HEK293 (cell line): ENCODE data around the gene KLHL14.

ENCODE experiments used
- CTCF ChIP-seq: fragments of 450-650 bp; formaldehyde crosslinking; IDR thresholded peaks from 2 replicates; pipeline ENCODE4 v1.5.1; 2016; ENCODE audit warnings: missing biosample characterization, missing genetic modification characterization
- WT1 ChIP-seq: fragments of 450-650 bp; formaldehyde crosslinking; IDR thresholded peaks from 2 replicates; pipeline ENCODE4 v1.5.1; 2016; ENCODE audit warnings: missing biosample characterization, missing genetic modification characterization
- ZNF560 ChIP-seq: fragments of 450-650 bp; formaldehyde crosslinking; IDR thresholded peaks from 2 replicates; pipeline ENCODE4 v1.5.1; 2017; ENCODE audit warnings: missing biosample characterization, missing genetic modification characterization, borderline replicate concordance
- ZNF670 ChIP-seq: fragments of 450-650 bp; formaldehyde crosslinking; IDR thresholded peaks from 2 replicates; pipeline ENCODE4 v1.5.1; 2016; ENCODE audit warnings: missing biosample characterization, missing genetic modification characterization, low read depth
- TF ChIP-seq, protein P1 (sequence below): fragments of 450-650 bp; formaldehyde crosslinking; IDR thresholded peaks from 2 replicates; pipeline ENCODE4 v1.5.1; 2016; ENCODE audit warnings: missing biosample characterization, missing genetic modification characterization

- no peak for TF ChIP-seq CTCF (tag by site-specific recombination)
- TF ChIP-seq WT1 (tag by site-specific recombination): no peak
- no peak for TF ChIP-seq ZNF560 (tag by site-specific recombination)
- no peak for TF ChIP-seq ZNF670
- TF ChIP-seq, protein P1, sequence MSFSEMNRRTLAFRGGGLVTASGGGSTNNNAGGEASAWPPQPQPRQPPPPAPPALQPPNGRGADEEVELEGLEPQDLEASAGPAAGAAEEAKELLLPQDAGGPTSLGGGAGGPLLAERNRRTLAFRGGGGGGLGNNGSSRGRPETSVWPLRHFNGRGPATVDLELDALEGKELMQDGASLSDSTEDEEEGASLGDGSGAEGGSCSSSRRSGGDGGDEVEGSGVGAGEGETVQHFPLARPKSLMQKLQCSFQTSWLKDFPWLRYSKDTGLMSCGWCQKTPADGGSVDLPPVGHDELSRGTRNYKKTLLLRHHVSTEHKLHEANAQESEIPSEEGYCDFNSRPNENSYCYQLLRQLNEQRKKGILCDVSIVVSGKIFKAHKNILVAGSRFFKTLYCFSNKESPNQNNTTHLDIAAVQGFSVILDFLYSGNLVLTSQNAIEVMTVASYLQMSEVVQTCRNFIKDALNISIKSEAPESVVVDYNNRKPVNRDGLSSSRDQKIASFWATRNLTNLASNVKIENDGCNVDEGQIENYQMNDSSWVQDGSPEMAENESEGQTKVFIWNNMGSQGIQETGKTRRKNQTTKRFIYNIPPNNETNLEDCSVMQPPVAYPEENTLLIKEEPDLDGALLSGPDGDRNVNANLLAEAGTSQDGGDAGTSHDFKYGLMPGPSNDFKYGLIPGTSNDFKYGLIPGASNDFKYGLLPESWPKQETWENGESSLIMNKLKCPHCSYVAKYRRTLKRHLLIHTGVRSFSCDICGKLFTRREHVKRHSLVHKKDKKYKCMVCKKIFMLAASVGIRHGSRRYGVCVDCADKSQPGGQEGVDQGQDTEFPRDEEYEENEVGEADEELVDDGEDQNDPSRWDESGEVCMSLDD (tag by site-specific recombination): no peak
These were observed 137.9 kb downstream of the KLHL14 start for GRCh38 chr18:32634876-32635431.
